Subcutaneous adipose tissue (tissue), 4 donors: ENCODE results near the gene C1QL4. TPM values are rescaled to one million over a fixed set of nuclear protein-coding genes. Genes with fewer than 3 reads are reported as not detected.

ENCODE experiments used
- CTCF ChIP-seq: fragments of 450-650 bp; IDR thresholded peaks from one replicate; pipeline ENCODE4 v1.5.1; 2016; ENCODE audit warnings: low read depth, mild to moderate bottlenecking, control low read depth, antibody characterized with exemption, moderate library complexity
- total RNA-seq, 4 donors: library from RNA; depleted of rRNA; stranded (reverse); fragments of >200 nt; gene quantifications; one replicate each; pipeline ENCODE4 v1.1.0, GENCODE V29; 2016

C1QL4 gene
- total RNA-seq, 4 donors from 2014 or later: not detected

- no peak for TF ChIP-seq CTCF
These were observed 6.2 kb downstream of the C1QL4 start for GRCh38 chr12:49330631-49331379.

- TF ChIP-seq CTCF: no peak
These were observed 6.9 kb downstream of the C1QL4 start for GRCh38 chr12:49330032-49330619.

- TF ChIP-seq CTCF: no peak
These were observed 8.2 kb downstream of the C1QL4 start for GRCh38 chr12:49328816-49329215.

- TF ChIP-seq CTCF: no peak
These were observed 9.1 kb downstream of the C1QL4 start for GRCh38 chr12:49327887-49328286.

GRCh38 chr12:49327368-49327767 is 9.6 kb downstream of the C1QL4 start:
- no peak for TF ChIP-seq CTCF

- TF ChIP-seq CTCF: no peak
These were observed 11.4 kb downstream of the C1QL4 start for GRCh38 chr12:49325606-49326005.

GRCh38 chr12:49323524-49324097 is 13.4 kb downstream of the C1QL4 start:
- no peak for TF ChIP-seq CTCF
